C4-2B (cell line): Measurements from ENCODE around the gene TTLL5.

Source experiments
- H3K27ac ChIP-seq: fragments of 450-650 bp; 2 replicates; pipeline ENCODE4 v1.5.1; 2017
- CTCF ChIP-seq: fragments of 450-650 bp; conservative IDR thresholded peaks from 2 replicates; pipeline ENCODE4 v1.5.1; 2017; ENCODE audit warnings: mild to moderate bottlenecking
- ZFX ChIP-seq: fragments of 450-650 bp; IDR thresholded peaks from 2 replicates; pipeline ENCODE4 v1.6.1; 2017

TTLL5 gene

GRCh38 chr14:75811136-75811829 is 150.2 kb downstream of the TTLL5 start:
- H3K27ac ChIP-seq: no peak overlapping the region
- no peak for TF ChIP-seq CTCF
- no peak for TF ChIP-seq ZFX

- no peak overlapping the region for H3K27ac ChIP-seq
- no peak for TF ChIP-seq ZFX
- no peak for TF ChIP-seq CTCF
These were observed 150.9 kb downstream of the TTLL5 start for GRCh38 chr14:75811872-75812499.

GRCh38 chr14:75812622-75813021 is 151.6 kb downstream of the TTLL5 start:
- no peak overlapping the region for H3K27ac ChIP-seq
- TF ChIP-seq CTCF (no peak), ZFX (no peak)

GRCh38 chr14:75820761-75821160 is 159.7 kb downstream of the TTLL5 start:
- TF ChIP-seq CTCF: no peak
- no peak for TF ChIP-seq ZFX
- H3K27ac ChIP-seq: no peak overlapping the region

GRCh38 chr14:75821831-75822521 is 160.9 kb downstream of the TTLL5 start:
- no peak overlapping the region for H3K27ac ChIP-seq
- no peak for TF ChIP-seq CTCF
- TF ChIP-seq ZFX: no peak

GRCh38 chr14:75822522-75823141 is 161.6 kb downstream of the TTLL5 start:
- TF ChIP-seq CTCF (no peak), ZFX (no peak)
- no peak overlapping the region for H3K27ac ChIP-seq

GRCh38 chr14:75823334-75823733 is 162.3 kb downstream of the TTLL5 start:
- H3K27ac ChIP-seq: no peak overlapping the region
- TF ChIP-seq CTCF: no peak
- no peak for TF ChIP-seq ZFX
